Ishikawa (cell line): ENCODE data around the gene GRIP2.

Experiments
- CEBPB ChIP-seq: IDR thresholded peaks from 2 replicates; pipeline ENCODE4 v1.6.1; 2012
- CREB1 ChIP-seq: IDR thresholded peaks from 2 replicates; pipeline ENCODE4 v1.6.1; 2012; ENCODE audit warnings: low read depth
- EGR1 ChIP-seq: IDR thresholded peaks from 2 replicates; pipeline ENCODE4 v1.6.1; 2012
- RAD21 ChIP-seq: IDR thresholded peaks from 2 replicates; pipeline ENCODE4 v1.6.1; 2012; ENCODE audit warnings: low read depth
- TCF12 ChIP-seq: IDR thresholded peaks from 2 replicates; pipeline ENCODE4 v1.6.1; 2012; ENCODE audit warnings: low read depth
- YY1 ChIP-seq: IDR thresholded peaks from 2 replicates; pipeline ENCODE4 v1.6.1; 2012; ENCODE audit warnings: low read depth
- TF ChIP-seq, protein P1 (sequence below): IDR thresholded peaks from 2 replicates; pipeline ENCODE4 v1.6.1; 2012

GRCh38 chr3:14477311-14477935 is 62.7 kb downstream of the GRIP2 start:
- TF ChIP-seq TCF12: no peak
- TF ChIP-seq CREB1: no peak
- TF ChIP-seq, protein P1, sequence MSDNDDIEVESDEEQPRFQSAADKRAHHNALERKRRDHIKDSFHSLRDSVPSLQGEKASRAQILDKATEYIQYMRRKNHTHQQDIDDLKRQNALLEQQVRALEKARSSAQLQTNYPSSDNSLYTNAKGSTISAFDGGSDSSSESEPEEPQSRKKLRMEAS: no peak
- TF ChIP-seq RAD21: no peak
- TF ChIP-seq CEBPB: no peak
- TF ChIP-seq EGR1: no peak
- TF ChIP-seq YY1: no peak
